ENCODE data around the gene TNIP1.
A peak's percentile ranks its signal among the peaks of the same experiment; 100 is the strongest.

Gene TNIP1

DNA sequence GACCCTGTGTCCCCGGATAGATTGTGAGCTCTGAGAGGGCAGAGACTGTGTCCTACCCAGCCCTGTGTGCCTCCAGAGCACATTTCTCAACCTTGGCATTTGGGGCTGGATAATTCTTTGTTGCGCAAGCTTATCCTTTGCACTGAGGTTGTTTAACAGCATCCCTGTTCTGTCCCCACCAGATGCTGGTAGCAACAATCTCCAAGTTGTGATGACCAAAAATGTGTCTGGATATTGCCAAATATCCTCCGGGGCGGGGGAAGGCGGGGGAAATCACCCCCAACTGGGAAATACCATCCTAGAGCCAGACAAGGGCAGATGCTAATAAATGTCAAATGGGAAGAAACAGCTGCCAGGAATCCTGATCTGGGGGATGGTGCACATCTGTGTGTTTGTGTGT, 24.0 kb upstream of the TNIP1 start:
- DNase-seq: no peak

DNA sequence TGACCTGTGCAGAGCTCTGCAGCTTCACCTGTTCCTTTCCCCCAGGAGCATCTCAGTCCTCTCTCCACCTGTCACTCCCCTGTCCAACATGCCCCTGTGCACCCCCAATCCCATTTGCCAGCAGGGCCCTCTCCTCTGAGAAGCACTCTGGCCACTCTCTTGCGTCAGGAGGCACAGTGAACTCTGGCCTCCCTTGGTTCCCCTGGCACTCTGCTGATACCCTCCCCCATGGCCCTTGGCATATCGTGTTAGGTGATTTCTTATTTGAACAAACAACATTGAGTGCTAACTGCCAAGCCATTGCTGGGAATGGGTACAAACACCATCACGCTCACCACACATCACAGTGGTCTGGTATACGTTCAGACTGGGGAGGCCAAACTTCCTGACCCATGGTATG, 20.9 kb upstream of the TNIP1 start:
- DNase-seq: no peak

DNA sequence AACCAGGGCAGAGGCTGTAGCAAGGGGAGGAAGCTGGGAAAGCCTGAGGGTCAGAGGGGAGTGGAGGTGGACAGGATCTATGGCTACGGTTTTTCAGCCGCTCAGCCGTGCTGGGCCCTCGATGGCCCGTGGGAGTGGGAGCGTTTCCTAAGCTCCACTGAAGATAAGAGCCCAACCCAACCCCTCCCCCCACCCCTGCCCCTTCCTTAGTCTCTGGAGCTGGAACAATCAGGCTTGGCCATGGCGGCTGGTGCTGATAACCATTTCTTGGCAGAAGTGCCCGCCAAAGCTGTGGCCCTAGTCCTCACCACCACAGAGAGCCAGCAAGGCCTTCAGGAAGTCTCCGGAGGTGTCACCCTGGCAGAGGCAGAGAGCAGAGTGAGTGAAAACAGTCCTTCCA, 20.3 kb upstream of the TNIP1 start:
- DNase-seq: no peak

DNA sequence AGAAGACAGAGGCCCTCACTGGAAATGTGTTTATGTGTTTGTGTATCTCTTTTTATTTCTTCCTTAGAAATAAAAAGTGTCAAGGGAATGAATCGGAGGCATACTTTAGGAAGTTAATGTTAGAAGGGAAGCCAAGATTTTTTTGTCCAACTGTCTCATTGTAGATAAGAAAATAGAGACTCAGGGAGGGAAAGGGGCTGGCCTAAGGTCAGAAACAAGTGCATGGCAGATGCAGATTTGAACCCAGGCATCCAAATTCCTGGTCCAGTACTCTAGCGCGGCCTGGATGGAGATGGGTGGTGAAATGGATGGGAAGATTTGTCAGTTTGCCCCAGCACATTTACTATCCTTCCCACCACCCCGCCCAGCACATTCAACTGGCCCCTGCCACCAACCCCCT, 19.8 kb upstream of the TNIP1 start:
- no peak for DNase-seq

DNA sequence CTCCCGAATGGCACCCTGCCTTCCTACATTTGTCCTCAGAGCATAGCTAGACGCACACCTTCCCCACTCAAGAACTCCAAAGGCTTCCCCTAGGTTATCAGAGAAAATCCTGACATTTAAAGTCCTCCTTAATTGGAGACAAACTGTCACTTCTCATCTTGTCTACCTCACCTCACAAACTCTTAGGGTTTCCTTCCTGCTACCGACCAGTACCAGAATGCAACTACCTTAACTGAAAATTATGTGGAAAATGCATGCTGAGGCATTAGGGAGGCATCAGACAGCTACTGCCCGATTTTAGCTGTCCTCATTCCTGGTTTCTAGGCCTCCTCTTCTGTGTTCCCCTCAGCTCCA, 17.9 kb upstream of the TNIP1 start:
- DNase-seq: no peak

DNA sequence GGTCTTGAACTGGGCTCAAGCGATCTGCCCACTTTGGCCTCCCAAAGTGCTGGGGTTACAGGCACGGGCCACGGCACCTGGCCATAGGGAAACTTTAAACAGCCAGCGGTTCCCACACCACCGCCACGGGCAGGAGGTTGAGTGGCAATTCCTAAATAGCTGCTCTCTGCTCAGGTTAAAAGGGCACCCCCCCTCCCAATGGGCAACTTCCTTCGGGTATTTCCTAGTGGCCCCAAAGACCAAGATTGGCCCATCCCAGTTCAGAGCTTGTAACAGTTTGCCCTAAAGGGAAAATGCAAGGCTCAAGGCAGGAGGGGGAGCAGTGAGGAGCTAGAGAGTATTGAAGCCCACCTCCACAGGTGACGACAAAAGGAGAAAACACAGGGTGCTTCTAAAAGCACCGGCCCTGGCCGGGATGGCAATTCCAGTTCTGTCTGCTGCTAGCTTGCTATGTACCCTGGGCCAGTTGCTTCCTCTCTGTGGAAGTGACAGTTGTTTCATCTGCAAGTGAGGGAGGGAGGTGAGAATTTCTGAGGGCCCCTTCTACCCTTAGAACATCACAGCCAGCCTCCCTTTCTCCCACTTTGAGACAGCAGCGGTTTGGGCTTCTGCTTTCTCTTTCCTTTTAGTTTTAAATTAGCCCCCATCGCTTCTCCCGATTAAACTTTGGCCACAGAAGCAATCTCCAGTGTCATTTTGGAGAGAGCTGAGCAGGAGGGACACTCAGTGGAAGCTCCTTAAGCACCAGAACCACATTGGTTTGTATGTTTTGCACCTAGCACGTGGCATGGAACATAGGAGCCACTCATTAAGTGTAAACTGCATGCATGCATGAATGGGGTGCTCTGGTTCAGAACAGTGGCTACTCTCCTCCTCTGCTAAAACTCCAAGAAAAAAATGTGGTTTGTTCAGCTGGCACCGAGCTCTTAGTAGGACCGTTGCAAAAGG, 17.3 kb upstream of the TNIP1 start:
- no peak for DNase-seq

DNA sequence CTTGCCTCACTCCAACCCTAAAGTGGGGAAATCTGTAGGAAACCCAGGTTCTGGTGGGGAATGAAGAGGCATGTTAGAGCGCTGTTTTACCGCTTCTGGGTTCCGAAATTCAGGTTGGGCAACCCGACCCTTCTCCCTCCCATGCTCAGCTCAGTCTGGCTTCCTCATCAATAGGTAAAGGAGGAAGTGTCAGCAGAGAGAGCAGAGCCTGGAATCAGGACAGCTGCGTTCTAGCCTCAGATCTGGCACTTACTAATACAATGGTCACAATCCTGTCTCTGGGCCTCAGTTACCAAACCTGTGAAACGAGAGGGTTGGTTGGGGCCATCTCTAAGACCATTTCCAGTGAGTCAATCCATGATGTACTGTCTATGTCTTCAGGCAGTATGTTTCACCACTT, 16.2 kb upstream of the TNIP1 start:
- no peak for DNase-seq

DNA sequence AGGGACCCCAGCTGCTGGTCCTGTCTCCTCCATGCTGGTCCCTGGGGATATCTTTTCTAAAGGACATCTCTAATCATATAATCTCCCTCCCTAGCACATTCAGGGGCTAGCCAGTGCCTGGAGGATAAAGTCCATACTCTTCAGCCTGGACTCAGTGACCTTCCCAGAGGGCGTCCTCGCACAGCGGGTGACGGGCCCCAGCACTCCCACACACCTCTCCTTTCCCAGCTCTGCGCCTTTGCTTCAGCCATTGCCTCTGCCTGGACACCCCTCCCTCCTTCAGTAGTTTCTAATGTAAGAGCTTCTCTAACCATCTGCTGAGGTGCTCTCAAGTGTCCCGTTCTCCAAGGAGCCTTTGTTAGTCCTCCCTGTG, 15.2 kb upstream of the TNIP1 start:
- DNase-seq: no peak

DNA sequence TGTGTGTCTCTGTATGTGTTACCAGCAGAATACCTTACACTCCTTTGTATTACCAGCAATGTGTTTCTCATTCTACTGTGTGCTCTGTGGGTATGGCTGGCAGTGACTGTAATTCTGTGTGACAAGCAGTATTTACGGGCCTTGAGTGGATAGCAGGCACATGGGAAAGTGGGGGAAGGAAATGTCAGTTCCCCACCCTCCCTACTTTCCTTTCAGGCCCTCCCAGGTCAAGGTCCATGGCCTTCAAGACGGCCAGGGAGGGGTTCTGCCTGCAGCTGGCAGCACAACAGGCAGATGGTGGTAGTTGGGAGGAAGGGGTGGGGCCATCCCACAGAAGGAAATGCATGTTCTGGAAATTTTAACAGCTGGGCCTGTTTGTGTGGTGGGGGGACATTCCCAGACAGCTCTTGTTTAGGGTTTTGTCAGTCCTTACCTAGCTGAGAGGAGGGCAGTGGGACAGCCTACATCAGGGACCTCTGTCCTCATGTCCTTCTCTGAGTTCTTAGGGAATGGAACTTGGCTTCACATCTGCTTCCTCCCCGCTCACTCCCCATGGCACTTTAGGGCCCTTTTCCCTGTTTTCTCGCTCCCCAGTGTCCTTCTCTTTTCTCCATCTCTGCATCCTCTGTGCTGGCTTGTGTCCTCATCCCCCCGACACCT, 14.6 kb upstream of the TNIP1 start:
- DNase-seq: no peak

DNA sequence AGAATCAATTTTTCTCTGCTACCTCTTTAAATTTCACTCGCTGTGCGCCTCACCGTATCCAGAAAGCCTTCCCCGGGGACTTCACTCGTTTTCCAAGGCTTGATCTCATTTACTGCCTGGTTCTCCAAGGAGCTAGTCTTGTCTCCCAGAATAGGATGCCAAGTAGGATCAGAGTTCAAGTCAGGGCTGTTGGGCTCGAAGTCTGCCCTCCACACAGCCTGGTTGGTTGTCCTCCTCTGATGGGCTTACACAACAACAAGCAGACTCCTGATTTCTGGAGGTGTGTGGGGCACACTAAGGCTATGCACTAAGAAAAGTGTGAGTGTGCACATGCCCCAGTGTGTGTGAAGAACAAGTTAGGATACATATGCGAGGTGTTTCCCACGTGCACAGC, 14.0 kb upstream of the TNIP1 start:
- DNase-seq: no peak

DNA sequence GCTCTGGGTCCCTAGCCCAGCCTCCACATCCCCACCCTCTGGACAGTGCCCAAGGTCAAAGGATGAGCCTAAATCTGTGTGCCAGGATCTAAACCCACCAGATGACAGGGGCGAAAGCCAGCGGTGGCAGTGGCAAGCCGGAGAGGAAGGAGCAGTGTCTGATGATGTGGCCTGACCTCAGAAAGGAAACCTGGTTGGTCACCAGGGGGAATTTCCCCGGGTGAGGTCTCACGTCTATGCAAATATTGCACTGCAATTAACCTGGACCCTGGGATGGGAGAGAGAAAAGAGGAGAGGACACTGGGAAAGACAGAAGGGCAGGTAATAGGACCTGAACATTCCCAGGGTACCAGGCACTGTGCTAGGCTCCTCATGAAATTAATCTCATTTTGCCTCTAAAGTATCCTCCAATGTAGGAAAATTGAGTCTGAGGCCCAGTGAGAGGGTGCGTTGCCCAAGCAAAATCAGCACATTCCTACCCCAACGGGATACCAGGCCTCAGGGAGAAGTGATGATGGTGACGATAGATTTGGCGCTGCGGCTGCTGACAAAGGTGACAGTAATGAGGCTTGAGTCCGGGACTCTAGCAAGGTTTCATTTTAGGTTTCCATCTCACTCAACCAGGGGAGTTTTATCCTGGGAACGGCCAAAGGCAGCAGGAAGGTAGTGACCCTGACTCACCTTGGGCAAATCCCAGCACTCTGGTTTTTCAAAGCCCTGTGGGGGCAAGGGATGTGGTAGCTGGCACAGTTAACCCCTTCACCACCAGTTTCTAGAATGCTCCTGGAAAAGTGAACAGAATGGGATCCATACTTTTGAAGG, 13.4 kb upstream of the TNIP1 start:
- DNase-seq: peak; percentile 49

DNA sequence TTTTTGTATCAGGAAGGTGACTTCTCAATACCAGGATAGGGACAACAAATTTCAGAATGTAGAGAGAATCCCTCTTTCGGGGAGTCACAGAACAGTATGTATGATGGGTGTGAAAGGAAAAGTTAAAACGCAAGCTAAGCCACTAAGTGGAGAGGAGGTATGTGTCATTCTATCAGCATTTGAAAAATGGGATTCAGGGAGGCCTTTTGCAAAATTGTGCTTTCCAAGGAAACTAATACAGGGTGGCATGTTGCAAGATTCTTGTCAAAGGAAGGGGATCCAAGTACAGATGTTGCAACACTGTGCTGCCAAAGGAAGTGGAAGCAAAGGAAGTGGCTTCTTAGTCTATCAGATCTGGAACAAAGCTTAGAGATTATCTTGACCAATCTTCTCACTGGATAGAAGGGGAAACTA, 12.6 kb upstream of the TNIP1 start:
- no peak for DNase-seq

DNA sequence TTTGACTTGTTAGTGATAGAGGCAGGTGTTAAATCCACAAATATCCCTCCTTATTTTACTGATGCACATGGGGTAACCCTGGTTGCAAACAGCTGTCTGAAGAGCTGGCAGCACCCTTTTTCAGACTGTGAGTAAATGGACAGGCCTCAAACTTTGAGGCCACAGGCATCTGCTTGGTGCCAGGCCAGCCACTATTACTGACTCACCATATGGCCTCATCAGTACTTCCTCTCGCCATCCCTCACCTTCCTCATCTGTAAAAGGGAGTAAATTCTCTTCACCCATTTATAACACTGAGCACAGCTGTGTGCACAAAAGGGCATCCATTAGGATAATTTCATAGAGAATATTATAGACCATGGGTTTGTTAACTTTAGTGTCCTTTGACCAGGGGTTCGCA, 11.9 kb upstream of the TNIP1 start:
- DNase-seq: no peak

DNA sequence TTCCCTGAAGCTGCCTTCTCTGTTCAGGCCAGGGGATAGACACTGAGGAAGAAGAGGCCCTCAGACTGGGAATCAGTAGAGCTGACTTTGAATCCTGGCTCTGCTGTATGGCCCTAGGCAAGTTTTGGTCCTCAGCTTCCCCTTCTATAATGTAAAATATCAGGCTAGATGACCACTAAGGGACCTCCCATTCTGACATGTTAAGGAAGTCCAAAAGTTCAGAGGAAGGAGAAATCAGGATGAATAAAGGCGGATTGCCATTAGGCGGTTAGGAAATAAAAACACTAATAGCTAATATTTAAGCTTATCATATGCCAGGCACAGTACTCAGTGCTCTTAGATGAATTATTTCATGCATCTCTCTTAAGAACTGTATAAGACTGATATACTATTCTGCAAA, 8.9 kb upstream of the TNIP1 start:
- no peak for DNase-seq

DNA sequence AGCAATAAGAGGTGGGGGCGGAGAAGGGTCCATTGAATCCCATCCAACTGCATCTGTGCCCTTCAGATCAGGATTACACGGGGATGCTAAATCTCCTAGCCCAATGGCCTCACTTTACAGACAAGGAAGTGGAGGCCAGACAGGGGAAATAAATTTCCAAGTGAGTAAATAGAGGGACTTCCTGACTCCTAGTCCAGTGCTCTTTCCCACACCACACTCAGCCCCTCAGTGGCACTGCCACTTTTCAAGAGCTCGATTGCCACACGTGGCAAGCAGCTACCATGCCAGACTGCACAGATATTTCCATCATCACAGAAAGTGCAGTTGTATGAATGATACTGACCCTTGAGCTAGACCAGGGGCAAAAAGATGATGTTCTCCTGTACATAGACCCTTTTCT, 8.2 kb upstream of the TNIP1 start:
- DNase-seq: no peak

DNA sequence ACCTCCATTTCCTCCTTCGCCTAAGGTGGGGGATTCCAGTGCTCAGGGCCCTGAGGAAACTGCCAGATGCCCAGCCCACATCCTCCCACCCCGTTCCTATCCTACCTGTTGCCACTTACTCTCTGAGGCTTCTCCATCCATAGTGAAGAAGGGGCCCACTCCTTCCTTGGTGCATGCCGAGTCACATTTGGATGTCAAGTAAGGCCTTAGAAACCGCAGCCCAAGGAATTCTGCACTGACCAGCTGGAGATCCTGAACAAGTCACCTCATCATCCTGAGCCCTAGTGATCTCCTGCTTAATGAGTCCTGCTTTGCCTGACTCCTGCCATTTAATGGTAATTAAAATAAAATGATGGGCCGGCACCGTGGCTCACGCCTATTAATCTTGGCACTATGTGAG, 6.7 kb upstream of the TNIP1 start:
- DNase-seq: no peak

DNA sequence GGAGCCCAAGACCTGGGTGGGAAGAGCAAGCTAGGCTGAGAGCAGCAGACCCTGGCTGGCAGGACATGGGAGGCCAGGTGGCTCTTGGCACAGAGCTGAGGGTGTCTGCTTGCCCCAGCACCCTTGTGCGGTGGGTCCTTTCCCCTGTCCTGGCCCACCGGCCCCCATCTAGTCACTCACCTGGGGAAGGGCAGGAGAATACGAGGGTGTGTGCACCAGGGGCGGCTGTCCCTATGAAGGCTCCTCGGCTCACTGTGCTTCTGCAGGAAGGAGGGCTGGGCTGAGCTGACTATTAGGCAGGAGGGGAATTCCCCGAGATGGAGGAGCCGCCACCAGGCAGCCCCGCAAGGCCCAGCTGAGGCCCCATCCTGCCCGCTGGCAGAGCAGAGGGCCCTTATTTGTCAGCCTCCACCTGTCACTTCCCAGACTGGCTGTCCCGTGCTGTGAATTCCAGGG, 6.1 kb upstream of the TNIP1 start:
- DNase-seq: peak; percentile 75

DNA sequence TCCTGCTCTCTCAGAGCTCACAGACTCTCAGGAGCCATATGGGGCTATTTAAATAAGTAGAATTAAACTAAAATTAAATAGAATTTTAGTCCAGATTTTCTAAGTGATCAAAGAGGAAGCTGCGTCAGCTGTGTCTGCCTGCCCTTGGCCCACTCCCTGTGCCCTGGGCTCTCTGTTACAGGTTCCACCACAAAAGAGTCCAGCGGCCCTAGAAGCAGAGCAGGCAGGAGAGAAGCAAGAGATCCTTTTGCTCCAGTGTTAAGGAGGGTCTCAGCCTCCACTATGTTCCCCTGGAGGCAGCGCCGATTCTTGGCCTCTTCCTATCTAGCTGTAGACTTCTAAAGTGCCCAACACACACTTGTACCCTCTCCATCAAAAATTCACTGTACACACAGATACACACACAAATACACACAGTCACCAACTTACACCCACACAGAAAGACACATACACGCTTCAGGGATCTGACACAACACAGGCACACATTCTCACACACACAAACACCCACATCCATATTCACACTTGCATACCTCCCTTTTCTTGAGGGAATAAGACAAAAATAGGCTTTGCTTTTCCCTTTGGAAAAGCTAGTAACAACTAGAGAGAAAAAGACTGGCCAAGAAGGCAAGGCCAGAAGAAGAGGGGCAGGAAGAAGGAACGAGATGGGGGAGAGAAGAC, 5.5 kb upstream of the TNIP1 start:
- no peak for DNase-seq

DNA sequence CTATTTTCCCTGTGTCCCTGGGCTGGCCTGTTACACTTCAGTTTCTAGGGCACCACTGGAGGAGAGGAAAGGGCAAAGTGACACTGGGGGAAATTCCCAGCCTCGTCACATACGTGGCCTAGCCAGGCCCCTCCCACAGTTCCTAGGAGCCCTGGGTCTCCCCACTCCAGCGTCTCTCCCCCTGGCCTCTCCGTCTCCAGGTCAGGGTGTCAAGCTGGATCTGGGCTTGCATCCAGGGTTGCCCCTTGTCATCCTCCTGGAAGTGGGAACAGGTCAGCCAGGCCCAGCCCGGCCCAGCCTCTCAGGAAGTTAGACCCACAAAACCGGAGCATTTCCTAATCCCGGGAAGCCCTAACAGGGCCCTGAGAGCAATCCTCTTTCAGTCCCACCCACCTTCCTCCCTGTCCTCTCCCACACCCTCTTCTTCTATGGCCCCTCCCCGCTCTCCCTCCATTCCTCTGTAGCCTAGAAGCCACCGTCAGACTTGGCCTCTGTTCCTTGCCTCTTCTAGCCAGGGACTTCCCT, 4.7 kb upstream of the TNIP1 start:
- DNase-seq: peak; percentile 41

DNA sequence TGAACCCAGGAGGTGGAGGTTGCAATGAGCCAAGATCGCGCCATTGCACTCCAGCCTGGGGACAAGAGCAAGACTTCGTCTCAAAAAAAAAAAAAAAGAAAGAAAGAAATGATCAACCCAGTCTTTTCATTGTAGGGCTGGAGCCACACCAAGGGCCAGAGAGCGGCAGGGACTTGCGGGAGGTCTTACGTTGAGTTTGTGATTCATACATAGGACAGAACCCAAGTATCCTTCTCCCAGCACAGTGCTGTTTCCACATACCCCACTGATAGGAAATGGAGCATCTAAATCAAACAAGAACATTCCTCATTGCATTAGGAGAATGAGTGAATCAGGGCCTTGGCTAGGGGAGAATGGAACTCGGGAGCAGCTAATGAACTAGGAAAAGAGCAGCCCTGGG, 3.5 kb upstream of the TNIP1 start:
- no peak for DNase-seq

DNA sequence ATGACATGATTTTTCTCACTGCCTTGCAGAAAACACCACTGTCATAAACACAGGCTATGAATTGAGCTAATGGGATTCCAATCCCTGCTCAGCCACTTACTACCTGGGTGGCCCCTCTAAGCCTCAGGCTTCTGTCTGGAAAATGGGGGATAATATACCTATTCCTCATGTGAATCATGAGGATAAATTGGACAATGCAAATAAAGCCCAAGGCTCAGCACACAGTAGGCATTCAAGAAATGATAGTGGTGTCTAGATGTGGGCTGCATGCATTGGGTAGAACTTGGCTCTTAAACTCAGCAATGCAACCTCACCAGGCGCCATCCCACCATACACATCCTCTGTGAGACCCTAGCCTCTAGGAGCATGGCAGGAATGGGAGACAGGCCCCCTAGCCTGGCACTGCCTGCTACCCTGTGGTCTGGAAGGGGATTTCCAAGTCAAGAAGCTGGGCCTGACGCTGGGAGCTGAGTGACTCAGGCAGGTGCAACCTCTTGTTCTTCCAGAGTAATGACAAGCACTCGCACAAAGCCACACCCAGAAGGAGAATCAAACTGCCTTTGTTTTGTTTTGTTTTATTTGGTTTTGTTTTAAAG, 2.3 kb upstream of the TNIP1 start:
- peak; percentile 76 for DNase-seq

DNA sequence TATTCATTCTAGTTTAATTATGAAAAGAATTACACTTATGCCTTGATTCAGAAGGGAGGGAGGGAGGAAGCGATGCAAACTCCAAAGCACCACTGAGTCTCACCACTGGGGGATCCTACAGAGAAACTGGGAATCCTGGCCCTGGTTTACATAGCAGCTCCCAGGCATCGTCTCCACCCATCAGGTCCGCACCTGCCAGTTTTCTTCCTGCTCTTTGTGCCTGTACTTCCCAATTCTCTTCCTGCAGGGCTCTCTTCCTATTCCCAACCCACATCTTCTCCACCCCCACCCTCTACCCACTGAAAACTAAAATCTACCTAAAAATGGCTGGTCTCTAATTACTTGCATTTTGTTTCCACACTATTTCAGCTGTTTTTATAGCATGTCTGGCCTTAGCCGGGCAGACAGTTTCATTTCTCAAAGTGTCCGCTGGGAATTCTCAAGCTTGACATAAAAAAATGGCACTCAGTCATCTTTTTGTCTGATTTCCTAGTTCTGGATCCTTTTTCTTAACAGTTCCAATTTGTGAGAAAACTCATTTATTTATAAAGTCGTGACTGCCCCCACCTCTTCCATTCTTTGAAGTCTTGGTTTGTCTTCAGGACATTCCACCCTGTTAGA, 1.6 kb upstream of the TNIP1 start:
- no peak for DNase-seq
